Cortex of kidney (tissue), 1 donor: ENCODE data around the gene MS4A6E.

Experiments used
- DNase-seq: peaks from one replicate; lab custom pipeline; 2025; lab: John Stamatoyannopoulos, UW

MS4A6E gene

GRCh38 chr11:60375316-60375715 is 48.3 kb downstream of the MS4A6E start:
- DNase-seq: no peak

- DNase-seq: no peak
Measured at GRCh38 chr11:60376601-60377000, 49.5 kb downstream of the MS4A6E start.

DNA sequence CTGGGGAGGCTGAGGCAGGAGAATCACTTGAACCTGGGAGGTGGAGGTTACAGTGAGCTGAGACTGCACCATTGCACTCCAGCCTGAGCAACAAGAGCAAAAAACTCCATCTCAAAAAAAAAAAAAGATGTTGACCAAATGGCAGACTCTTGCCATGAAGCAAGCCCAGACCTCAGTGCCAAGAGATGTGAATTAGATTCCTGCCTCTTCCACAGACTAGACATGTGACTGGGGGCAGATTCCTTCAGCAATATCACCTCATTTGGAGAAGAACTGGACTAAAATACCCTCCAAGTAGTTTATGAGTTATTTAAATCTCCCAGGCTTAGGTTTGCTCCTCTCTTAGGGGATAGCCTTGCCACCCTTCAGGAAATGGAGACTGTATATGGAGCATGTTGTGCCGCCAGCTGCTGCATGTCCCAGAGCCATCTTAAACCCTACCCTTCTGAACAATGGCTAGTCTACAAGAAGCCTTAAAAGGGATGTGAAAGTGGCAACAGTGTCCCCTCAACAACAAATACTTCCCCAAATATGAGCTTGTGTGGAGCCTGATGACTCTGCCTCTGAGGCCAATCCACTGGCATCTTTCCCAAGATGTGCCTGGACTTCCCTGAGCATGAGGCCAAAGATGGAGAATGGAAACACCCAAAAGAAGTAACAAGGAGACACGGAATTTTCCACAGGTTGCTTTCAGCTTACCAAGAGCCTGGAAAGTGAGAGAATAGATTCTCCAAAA is 50.5 kb downstream of the MS4A6E start:
- no peak for DNase-seq

DNA sequence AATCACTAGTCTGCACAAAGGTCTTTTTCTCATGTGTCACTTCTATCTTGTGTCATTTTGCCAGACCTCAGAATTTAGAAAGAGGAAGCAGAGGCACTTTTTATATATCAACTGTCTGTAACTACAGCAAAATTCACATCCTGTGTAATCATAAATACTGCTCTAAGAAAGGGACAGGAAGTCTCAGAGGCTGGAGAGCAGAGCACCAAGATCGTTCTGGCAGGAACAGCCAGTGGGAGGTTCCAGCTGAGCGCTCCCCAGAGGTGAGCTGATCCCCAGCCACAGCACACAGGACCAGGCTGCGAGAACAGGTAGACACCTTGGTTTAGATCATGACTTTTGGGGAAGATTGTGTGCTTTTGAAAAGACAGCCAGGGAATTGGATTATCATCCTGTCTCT is 51.3 kb downstream of the MS4A6E start, which contains the start of gene MS4A7:
Gene MS4A7, plus strand, starts transcription at position 179 of the 400 bp plus-strand sequence. CDS start 4,610 bp downstream, outside the sequence.
- no peak for DNase-seq

DNA sequence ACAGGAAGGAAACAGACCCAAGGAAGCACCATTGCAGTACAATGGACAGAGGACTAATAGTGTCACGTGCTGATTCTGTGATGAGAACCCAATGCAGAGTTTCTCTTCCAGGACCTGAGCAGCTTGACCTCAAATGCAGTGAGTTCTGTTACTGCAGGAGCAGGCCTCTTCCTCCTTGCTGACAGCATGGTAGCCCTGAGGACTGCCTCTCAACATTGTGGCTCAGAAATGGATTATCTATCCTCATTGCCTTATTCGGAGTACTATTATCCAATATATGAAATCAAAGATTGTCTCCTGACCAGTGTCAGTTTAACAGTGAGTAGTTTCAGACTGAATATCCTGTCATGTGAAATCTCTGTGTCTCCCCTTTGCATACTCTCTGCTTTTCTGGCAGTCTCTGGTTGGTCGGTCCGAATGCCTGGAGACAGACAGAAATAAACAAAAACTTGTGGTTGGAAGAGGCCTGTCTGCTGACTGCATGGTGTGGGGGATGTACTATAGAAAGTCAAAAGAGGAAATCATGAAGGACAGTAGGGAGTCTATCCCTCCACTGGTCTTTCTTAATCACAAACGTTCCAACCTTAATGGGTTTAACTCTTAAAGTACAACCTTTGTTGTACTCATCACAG is 62.3 kb downstream of the MS4A6E start:
- no peak for DNase-seq

- DNase-seq: no peak
Measured at GRCh38 chr11:60390419-60390818, 63.4 kb downstream of the MS4A6E start.
